Measurements from ENCODE around the gene PRR13. TPM values are rescaled to one million over a fixed set of nuclear protein-coding genes. Genes with fewer than 3 reads are reported as not detected.
"Not testable (repeated sequence)": the region's sequence is repeated elsewhere in the genome, so short reads cannot be mapped to it uniquely, and the experiment has no call there.

Gene PRR13
- total RNA-seq, 4 donors from 2014 or later: 24.9 to 72.9 (median 51.1) TPM

- Histone ChIP-seq H3K27ac (no peak overlapping the region), H3K36me3 (peaks cover 0 to 6% (median 0%) of the 10 kb centered on the region in 3 donors), H3K9me3 (no peaks in the 10 kb centered on the region), H3K4me3 (no peak overlapping the region), H3K27me3 (no peaks in the 10 kb centered on the region), H3K4me1 (peaks cover 4 to 24% (median 4%) of the 10 kb centered on the region in 3 donors)
- 73 to 79% methylated on average over 2 of the region's 2 CpGs for WGBS, 2 donors
- intact Hi-C loops (cut with DNase I): loop anchor here (2.0 kb wide), 1 partner anchor 67 kb away; no protein-coding TSS in a partner anchor
- DNase-seq: no peak
- TF ChIP-seq POLR2A (IDR thresholded peaks at IDR 0.05) (no peak), CTCF (IDR thresholded peaks at IDR 0.05) (no peak)
Measured at GRCh38 chr12:53419756-53420155, 21.8 kb upstream of the PRR13 start.

- intact Hi-C loops (cut with DNase I); H3K27ac ChIP-seq; H3K4me3 ChIP-seq; H3K27me3 ChIP-seq; H3K9me3 ChIP-seq; DNase-seq; H3K36me3 ChIP-seq: not testable (repeated sequence)
- 86 to 88% methylated on average over 8 to 12 of the region's 12 CpGs for WGBS, 2 donors
- H3K4me1 ChIP-seq: peaks cover 4 to 13% (median 4%) of the 10 kb centered on the region in 3 donors
Measured at GRCh38 chr12:53422247-53422646, 19.3 kb upstream of the PRR13 start.

GRCh38 chr12:53423597-53423996 lies 17.9 kb upstream of the PRR13 start, which contains the start of gene AMHR2:
AMHR2 (plus strand) TSS chr12:53423855; CDS start chr12:53423935, 80 bp downstream.
- intact Hi-C loops (cut with DNase I): no loop called here
- no peak within 1 kb of the TSS for H3K27ac ChIP-seq
- no peaks in the 10 kb centered on the region for H3K36me3 ChIP-seq
- H3K27me3 ChIP-seq: no peaks in the 10 kb centered on the region
- H3K4me1 ChIP-seq: peaks cover 4 to 16% (median 4%) of the 10 kb centered on the region in 3 donors
- 83% methylated on average over 1 of the region's 1 CpG; no CpG with 5 or more reads in 1 of the 2 donors for WGBS, 2 donors
- no peak within 1 kb of the TSS for H3K4me3 ChIP-seq
- no peak for DNase-seq
- TF ChIP-seq CTCF (IDR thresholded peaks at IDR 0.05): no peak
- no peaks in the 10 kb centered on the region for H3K9me3 ChIP-seq

DNA sequence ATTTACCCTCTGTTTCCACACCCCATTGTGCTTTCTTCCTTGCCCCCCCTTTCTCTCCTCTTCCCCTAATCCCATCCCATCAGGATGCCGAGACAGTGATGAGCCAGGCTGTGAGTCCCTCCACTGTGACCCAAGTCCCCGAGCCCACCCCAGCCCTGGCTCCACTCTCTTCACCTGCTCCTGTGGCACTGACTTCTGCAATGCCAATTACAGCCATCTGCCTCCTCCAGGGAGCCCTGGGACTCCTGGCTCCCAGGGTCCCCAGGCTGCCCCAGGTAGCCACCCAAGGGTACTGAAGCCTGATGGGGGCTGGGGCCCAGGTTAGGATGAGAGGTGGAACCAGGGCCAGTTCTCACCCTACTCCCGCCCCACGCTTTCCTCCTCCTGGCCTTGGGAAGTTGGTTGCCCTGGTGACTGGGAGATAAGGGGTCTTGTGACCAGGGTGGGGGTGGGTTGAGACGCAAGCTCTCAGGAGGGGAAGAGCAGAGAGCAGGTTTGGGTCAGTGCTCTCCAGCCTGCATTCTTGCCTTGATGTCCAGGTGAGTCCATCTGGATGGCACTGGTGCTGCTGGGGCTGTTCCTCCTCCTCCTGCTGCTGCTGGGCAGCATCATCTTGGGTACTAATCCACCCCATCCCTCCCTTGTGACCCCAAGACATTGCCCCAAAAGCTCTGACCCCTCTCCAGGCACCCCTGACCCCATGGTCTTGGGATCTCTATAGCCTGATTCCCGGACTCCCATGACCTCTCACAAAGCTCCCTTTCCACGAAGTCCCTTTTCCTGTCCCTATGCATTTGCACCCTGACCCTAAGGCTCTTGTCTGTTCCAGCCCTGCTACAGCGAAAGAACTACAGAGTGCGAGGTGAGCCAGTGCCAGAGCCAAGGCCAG lies 16.7 kb upstream of the PRR13 start:
- Histone ChIP-seq H3K27me3 (no peaks in the 10 kb centered on the region), H3K9me3 (no peaks in the 10 kb centered on the region), H3K4me1 (peaks cover 4 to 20% (median 4%) of the 10 kb centered on the region in 3 donors), H3K36me3 (no peaks in the 10 kb centered on the region), H3K4me3 (no peak overlapping the region), H3K27ac (no peak overlapping the region)
- no peak for DNase-seq
- WGBS, 2 donors: 71 to 74% methylated on average over 4 to 6 of the region's 9 CpGs
- TF ChIP-seq POLR2A (IDR thresholded peaks at IDR 0.05) (no peak), CTCF (IDR thresholded peaks at IDR 0.05) (no peak)
- intact Hi-C loops (cut with DNase I): no loop called here

- DNase-seq: no peak
- H3K27me3 ChIP-seq: no peaks in the 10 kb centered on the region
- intact Hi-C loops (cut with DNase I): no loop called here
- TF ChIP-seq CTCF (IDR thresholded peaks at IDR 0.05): no peak
- no peak for TF ChIP-seq POLR2A (IDR thresholded peaks at IDR 0.05)
- no peaks in the 10 kb centered on the region for H3K36me3 ChIP-seq
- H3K4me3 ChIP-seq: no peak overlapping the region
- WGBS, 2 donors: 73 to 75% methylated on average over 4 to 9 of the region's 11 CpGs
- no peaks in the 10 kb centered on the region for H3K9me3 ChIP-seq
- H3K27ac ChIP-seq: no peak overlapping the region
- peaks cover 4 to 20% (median 4%) of the 10 kb centered on the region in 3 donors for H3K4me1 ChIP-seq
Measured at GRCh38 chr12:53425515-53426150, 15.9 kb upstream of the PRR13 start.

All from esophagus squamous epithelium (tissue), 5 donors.